ENCODE results near the gene GRN. TPM values are rescaled to one million over a fixed set of nuclear protein-coding genes. Genes with fewer than 3 reads are reported as not detected.
A peak's percentile ranks its signal among the peaks of the same experiment; 100 is the strongest.

Gene GRN
- total and polyA plus RNA-seq, 2 of the 13 experiments (the other 11 are each of a cell fraction or from before 2014, with no cell fraction given) = 86.6 to 143 TPM

GRCh38 chr17:44308320-44308818 lies 36.7 kb upstream of the GRN start, which contains the start of gene RUNDC3A (continued):
- TF ChIP-seq, protein P1, sequence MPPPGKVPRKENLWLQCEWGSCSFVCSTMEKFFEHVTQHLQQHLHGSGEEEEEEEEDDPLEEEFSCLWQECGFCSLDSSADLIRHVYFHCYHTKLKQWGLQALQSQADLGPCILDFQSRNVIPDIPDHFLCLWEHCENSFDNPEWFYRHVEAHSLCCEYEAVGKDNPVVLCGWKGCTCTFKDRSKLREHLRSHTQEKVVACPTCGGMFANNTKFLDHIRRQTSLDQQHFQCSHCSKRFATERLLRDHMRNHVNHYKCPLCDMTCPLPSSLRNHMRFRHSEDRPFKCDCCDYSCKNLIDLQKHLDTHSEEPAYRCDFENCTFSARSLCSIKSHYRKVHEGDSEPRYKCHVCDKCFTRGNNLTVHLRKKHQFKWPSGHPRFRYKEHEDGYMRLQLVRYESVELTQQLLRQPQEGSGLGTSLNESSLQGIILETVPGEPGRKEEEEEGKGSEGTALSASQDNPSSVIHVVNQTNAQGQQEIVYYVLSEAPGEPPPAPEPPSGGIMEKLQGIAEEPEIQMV (CRISPR knock-in tag; IDR thresholded peaks at IDR 0.05; ENCODE audit: low read depth) = 0 out of 2 replicates have a peak, but pooled peaks have one; percentile 24
- TF ChIP-seq BCL6 (CRISPR knock-in tag; IDR thresholded peaks at IDR 0.05) (peak; percentile 61), CEBPG (CRISPR knock-in tag; IDR thresholded peaks at IDR 0.05) (0 out of 2 replicates have a peak, but pooled peaks have one; percentile 5), ELF4 (CRISPR knock-in tag; IDR thresholded peaks at IDR 0.05; ENCODE audit: borderline replicate concordance) (no peak), ZNF431 (CRISPR knock-in tag; IDR thresholded peaks at IDR 0.05; ENCODE audit: borderline replicate concordance, low read depth) (no peak), MTF1 (CRISPR knock-in tag; IDR thresholded peaks at IDR 0.05) (peak; percentile 72; the same call in 1 of the 2 replicates), ARNT2 (CRISPR knock-in tag; IDR thresholded peaks at IDR 0.05; ENCODE audit: low read depth) (no peak; the same call in 1 of the 2 replicates), ZNF7 (CRISPR knock-in tag; IDR thresholded peaks at IDR 0.05) (no peak), ZNF430 (CRISPR knock-in tag; IDR thresholded peaks at IDR 0.05) (0 out of 2 replicates have a peak, but pooled peaks have one; percentile 78), EED (CRISPR knock-in tag; IDR thresholded peaks at IDR 0.05) (no peak), LBX2 (CRISPR knock-in tag; IDR thresholded peaks at IDR 0.05; ENCODE audit: borderline replicate concordance) (no peak), KDM1A (CRISPR knock-in tag; IDR thresholded peaks at IDR 0.05) (no peak), NFE2 (CRISPR knock-in tag; IDR thresholded peaks at IDR 0.05) (no peak), NFE2L1 (CRISPR knock-in tag; IDR thresholded peaks at IDR 0.05; ENCODE audit: borderline replicate concordance) (no peak), AGO1 (IDR thresholded peaks at IDR 0.05; ENCODE audit: low read depth, low read length, poor library complexity, severe bottlenecking) (no peak), ZNF468 (CRISPR knock-in tag; IDR thresholded peaks at IDR 0.05) (no peak), FIP1L1 (IDR thresholded peaks at IDR 0.05; ENCODE audit: borderline replicate concordance, insufficient read depth, low read depth, low read length) (no peak), ZNF609 (CRISPR knock-in tag; IDR thresholded peaks at IDR 0.05; ENCODE audit: borderline replicate concordance) (no peak), ZNF761 (CRISPR knock-in tag; conservative IDR thresholded peaks at IDR 0.05) (no peak), ARNT (IDR thresholded peaks at IDR 0.05) (no peak), MIER3 (CRISPR knock-in tag; IDR thresholded peaks at IDR 0.05; ENCODE audit: borderline replicate concordance) (peak; percentile 48; the same call in 1 of the 2 replicates), IRX3 (CRISPR knock-in tag; IDR thresholded peaks at IDR 0.05; ENCODE audit: borderline replicate concordance, low read depth) (0 out of 2 replicates have a peak, but pooled peaks have one; percentile 64), PBX3 (CRISPR knock-in tag; IDR thresholded peaks at IDR 0.05; ENCODE audit: borderline replicate concordance) (0 out of 2 replicates have a peak, but pooled peaks have one; percentile 42)
